ENCODE results near the gene ZSCAN20. TPM values are rescaled to one million over a fixed set of nuclear protein-coding genes. Genes with fewer than 3 reads are reported as not detected.

The ZSCAN20 gene
- total RNA-seq, 2 donors from 2014 or later = 4.7 to 7.3 TPM

DNA sequence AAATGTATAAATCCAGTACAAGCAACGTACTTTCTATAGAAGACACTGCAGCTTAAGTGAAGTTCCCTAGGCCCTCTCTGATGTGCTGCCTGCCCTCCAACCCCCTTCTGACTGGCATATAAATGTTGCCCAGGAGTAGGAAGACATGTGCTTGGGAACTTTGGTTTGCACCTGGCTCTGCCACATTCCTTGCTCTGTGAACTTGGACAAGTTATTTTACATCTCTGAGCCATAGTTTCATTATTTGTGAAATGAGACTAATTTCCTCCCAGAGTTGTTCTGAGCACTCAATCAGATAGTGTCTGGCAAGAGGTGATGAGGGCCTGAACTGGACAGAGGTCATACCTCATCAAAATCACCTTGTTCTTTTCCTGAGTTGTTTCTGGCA is 38.1 kb upstream of the ZSCAN20 start:
- no peak for DNase-seq (ENCODE audit: low spot score)
- Histone ChIP-seq H3K27ac (peak overlapping the region in 1 of 2 donors; percentile 39), H3K4me3 (no peak overlapping the region), H3K4me1 (peaks cover 0 to 51% of the 10 kb centered on the region in 2 donors), H3K9me3 (no peaks in the 10 kb centered on the region), H3K27me3 (no peaks in the 10 kb centered on the region), H3K36me3 (no peaks in the 10 kb centered on the region)
- TF ChIP-seq, protein P1, sequence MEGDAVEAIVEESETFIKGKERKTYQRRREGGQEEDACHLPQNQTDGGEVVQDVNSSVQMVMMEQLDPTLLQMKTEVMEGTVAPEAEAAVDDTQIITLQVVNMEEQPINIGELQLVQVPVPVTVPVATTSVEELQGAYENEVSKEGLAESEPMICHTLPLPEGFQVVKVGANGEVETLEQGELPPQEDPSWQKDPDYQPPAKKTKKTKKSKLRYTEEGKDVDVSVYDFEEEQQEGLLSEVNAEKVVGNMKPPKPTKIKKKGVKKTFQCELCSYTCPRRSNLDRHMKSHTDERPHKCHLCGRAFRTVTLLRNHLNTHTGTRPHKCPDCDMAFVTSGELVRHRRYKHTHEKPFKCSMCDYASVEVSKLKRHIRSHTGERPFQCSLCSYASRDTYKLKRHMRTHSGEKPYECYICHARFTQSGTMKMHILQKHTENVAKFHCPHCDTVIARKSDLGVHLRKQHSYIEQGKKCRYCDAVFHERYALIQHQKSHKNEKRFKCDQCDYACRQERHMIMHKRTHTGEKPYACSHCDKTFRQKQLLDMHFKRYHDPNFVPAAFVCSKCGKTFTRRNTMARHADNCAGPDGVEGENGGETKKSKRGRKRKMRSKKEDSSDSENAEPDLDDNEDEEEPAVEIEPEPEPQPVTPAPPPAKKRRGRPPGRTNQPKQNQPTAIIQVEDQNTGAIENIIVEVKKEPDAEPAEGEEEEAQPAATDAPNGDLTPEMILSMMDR (IDR thresholded peaks at IDR 0.05) = no peak

DNA sequence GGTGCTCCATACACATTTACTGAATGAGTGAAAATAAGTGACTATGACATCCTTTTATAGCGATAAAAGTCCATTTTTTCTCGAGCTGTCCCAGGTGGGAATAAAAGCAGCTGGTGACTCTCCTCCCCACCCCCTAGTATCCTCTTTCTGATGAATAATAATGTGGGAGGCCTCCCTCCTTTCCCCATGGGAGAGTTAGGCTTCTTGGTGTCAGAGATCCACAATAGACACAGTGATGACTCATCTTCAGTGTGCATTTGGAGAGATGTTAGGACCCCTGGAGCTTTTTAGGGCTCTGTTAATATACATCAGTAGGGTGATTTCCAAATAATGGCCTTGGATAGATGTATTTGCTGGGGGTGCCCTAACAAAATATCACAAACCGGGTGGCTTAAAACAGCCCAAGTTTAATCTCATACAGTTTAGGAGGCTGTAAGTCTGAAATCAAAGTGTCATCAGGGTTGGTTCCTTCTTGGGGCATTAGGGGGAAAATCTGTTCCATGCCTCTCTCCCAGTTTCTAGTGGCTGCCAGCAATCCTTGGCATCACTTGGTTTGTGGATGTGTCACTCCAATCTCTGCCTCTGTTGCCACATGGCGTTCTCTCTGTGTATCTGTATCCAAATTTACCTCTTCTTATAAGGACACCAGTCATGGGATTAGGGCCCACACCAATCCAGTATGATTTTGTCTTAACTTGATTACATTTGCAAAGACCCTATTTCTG is 37.2 kb upstream of the ZSCAN20 start:
- Histone ChIP-seq H3K27me3 (no peaks in the 10 kb centered on the region), H3K4me3 (no peak overlapping the region), H3K36me3 (no peaks in the 10 kb centered on the region), H3K4me1 (peaks cover 0 to 42% of the 10 kb centered on the region in 2 donors), H3K9me3 (no peaks in the 10 kb centered on the region), H3K27ac (peak overlapping the region; percentile 49 to 62)
- DNase-seq (ENCODE audit: low spot score) = no peak
- TF ChIP-seq, protein P1 (IDR thresholded peaks at IDR 0.05) = no peak

DNA sequence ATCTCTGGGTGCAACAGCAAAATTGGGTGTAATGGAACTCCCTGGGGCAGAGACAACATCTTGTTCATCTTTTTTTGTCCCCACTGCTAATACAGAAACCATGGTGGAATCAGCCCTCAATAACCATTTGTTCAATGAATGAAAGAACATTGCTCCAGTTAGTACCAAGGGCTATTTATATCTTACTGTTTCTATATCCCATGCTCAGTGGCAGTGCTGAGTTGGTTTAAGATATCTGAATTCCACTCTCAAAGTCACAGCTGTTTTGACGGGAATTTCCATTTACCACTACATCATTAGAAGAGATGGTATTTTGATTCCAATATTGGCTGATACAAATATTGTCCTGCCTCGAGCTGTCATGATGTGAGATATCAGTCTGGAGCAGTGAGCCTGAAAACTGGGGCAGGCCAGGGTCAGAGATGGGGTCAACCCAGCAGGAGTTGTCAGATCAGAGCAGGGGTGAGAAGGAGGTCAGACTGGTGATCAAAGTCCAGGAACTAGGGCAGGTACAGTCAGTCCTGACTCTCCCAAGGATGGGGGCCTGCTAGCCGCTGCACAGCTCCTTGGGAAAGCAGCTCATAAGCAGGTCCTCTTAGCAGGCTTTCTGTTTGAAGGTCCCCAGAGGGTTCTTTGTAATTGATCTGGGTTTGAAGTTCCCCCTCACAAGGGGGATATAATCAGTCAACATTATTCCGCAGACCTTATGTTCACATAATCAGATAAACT is 35.7 kb upstream of the ZSCAN20 start:
- Histone ChIP-seq H3K9me3 (no peaks in the 10 kb centered on the region), H3K4me1 (peaks cover 0 to 35% of the 10 kb centered on the region in 2 donors), H3K36me3 (no peaks in the 10 kb centered on the region), H3K27ac (peak overlapping the region in 1 of 2 donors; percentile 49), H3K27me3 (no peaks in the 10 kb centered on the region), H3K4me3 (no peak overlapping the region)
- TF ChIP-seq, protein P1 (IDR thresholded peaks at IDR 0.05) = no peak
- DNase-seq (ENCODE audit: low spot score) = no peak

DNA sequence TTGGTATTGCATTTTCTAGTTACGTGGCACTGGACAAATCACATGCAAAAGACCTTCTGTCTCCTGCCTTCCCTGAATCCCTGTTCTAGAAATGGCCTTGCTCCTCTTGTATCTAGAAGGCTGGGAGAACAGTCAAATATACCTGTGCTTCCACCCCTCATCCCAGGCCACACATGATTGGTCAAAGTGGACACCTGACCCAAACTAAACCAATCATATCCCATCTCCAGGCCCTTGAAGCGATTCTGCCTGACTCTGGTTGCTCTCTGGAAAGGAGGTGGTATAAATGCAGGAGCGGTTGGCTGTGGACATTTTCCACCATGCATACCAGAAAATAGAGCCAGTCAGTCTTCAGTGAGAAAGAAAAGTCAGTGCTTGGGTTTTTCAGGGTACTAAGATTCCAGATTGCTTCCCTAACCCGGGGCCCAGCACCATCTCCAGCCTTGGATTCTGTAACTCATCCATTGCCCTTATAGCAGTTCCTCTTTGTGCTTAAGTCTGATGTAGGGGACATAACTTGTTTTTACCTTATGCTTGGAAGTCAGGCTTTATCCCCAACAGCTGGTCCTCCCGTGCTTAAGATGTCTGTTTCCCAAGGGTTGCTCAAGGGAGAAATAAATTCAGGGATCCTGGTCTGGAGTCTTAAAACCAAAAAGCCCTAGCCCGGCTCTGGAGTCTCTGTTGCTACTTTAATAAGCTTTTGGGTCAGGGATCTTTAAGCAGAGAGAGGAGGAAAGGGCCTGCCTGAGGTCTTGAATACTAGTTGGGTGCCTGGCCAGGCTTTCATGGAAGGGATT is 33.9 kb upstream of the ZSCAN20 start:
- no peak for DNase-seq (ENCODE audit: low spot score)

DNA sequence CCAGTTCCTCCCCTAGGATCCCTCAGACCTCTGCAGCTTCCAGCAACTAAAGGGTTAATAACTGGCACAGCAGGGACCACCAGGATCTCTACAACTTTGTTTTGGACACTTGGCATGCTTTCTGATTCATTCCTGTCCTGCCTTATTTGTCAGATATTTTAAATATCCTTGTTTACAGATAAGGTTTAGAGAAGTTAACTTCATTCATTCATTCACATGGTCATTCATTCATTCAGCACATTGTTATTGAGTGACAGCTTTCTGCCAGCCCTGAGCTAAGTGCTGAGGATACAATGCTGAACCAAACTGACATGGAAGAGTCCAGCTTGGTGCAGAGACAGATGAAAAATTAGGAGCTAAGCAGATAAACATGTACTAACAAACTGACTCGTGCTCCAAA is 32.8 kb upstream of the ZSCAN20 start:
- no peaks in the 10 kb centered on the region for H3K27me3 ChIP-seq
- H3K36me3 ChIP-seq = no peaks in the 10 kb centered on the region
- H3K9me3 ChIP-seq = no peaks in the 10 kb centered on the region
- H3K4me1 ChIP-seq = peaks cover 0 to 39% of the 10 kb centered on the region in 2 donors
- TF ChIP-seq, protein P1 (IDR thresholded peaks at IDR 0.05) = no peak
- no peak overlapping the region for H3K4me3 ChIP-seq
- H3K27ac ChIP-seq = no peak overlapping the region
- DNase-seq (ENCODE audit: low spot score) = no peak

More for the DNA sequence above, 33.9 kb upstream of the ZSCAN20 start:
- Histone ChIP-seq H3K4me3 (no peak overlapping the region), H3K27ac (no peak overlapping the region), H3K27me3 (no peaks in the 10 kb centered on the region), H3K4me1 (peaks cover 0 to 41% of the 10 kb centered on the region in 2 donors), H3K36me3 (no peaks in the 10 kb centered on the region), H3K9me3 (no peaks in the 10 kb centered on the region)
- TF ChIP-seq, protein P1 (IDR thresholded peaks at IDR 0.05) = no peak
